Left kidney (tissue), 2 donors: ENCODE measurements around the gene SLC7A5. TPM values are rescaled to one million over a fixed set of nuclear protein-coding genes. Genes with fewer than 3 reads are reported as not detected.
"Not testable (repeated sequence)": the region's sequence is repeated elsewhere in the genome, so short reads cannot be mapped to it uniquely, and the experiment has no call there.

ENCODE experiments used
- DNase-seq: peaks from one replicate; pipeline ENCODE4 v3.0.0-alpha.2; 2013
- polyA plus RNA-seq: library from polyadenylated mRNA; unstranded; fragments of 120-200 nt; gene quantifications from one replicate; pipeline ENCODE4 v1.2.1, GENCODE V29; 2013; ENCODE audit not compliant: insufficient read length

Gene SLC7A5
- polyA plus RNA-seq, 1 donor, result 3.8 TPM

DNA sequence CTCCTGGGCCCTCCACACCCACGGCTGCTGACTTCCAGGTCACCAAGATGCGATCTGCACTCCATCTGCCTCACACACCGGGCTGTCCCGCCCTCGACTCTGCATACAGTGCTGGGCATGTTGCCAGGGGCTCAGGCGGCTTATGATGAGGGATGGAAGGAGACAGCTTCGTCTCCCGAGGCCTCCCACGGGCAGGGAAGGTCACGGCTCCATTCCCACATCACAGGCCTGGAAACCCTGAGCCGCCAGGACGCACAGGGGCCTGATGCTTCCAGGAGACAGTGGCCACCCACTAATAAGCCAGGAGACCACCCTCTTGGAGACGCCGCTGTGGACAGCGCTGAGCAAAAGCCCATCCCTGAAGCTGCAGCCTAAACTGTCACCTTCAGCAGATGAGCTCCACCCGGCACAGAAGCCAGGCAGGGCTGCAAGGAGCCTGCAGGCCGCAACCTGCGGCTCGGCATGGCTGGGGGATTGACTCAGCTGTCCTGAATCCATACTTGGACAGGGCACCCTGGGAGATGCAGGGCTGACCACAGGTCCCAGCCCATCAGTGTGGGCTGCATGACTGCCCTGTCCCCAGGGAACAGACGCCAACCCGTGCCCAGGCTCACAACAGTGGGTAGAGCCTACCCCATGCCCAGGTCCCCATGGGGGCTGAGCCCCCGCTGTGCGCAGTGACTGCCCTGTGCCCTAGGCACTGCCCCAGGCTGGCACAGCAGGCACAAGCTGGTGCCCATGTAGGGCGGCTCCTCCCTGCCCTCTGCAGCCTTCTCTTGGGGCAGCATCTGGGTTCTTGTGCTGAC lies 34.4 kb downstream of the SLC7A5 start:
- no peak for DNase-seq

DNA sequence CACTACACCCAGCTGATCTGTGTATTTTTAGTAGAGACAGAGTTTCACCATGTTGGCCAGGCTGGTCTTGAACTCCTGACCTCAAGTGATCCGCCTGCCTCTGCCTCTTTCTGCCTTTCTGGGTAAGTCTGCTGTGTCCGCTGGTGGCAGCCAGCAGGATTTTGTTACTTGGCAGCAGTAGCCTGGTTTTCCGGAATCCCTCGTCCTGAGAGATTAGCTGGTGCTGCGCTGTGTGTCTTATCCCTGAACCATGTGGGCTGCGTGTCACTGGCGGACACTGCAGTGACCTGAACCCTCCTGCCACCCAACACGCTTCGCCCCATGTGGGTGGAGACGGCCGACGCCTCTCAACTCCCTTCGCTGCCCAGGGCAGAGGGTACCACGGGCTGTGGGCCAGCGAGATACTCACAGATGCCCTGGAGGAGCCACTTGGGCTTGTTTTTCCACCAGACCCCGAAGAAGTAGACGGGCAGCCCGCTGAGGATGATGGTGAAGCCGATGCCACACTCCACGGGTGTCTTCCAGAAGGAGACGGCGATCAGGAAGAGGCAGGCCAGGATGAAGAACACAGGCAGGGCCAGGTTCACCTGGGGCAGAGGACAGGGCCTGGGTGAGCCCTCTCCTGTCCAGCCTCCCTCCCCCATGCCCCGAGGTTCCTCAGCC lies 35.2 kb downstream of the SLC7A5 start:
- no peak for DNase-seq

DNA sequence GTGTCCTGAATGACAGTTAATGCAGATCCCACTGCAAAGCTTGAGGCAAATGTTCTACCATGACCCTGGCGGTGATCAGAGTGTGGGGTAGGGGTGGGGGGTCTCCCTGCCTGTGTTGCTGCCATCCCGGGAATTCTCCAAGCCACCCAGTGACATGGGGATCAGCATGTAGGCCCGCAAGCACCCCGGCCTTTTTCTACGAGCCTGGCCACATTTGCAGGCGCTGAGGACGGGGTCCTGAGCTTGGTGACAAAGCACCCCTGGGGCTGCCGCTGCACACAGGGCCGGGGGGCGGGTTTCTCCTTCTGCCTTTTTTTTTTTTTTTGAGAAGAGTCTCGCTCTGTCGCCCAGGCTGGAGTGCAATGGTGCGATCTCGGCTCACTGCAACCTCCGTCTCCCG lies 35.8 kb downstream of the SLC7A5 start:
- DNase-seq, result no peak

DNA sequence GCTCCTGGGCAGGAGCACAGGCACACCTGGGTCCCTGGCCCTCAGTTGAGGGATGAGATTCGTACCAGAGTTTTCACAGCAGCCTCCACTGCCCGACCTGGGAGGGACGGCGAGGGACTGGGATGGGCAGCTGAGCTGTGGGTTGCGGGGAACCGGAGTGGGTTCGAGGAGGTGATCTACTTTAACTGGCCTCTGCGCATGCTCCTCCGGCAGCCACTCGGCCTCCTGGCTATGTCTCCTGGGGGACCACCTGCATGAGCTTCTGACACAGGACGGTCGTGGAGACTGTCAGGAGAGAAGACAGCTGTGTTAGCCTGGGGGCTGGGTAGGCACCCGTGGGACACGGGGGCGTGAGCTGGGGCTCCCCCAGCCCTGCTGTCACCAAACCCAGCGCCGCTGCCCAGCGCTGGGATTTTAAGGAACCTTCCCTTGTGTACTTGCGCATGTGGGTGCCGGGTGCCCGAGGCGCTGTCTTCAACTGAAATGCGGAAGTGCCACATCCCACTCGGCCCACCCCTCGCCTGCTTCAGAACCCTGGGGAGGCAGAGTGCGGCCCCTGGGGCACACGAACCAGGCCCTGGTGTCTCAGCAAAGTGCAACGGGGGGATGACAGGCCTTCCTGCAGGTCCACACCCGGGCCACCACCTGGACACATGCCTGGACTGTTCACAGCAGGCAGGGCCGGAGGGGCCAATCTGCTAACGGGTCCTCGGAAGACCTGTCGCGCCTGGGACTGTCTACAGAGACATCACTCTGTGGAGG lies 36.4 kb downstream of the SLC7A5 start:
- no peak for DNase-seq

DNA sequence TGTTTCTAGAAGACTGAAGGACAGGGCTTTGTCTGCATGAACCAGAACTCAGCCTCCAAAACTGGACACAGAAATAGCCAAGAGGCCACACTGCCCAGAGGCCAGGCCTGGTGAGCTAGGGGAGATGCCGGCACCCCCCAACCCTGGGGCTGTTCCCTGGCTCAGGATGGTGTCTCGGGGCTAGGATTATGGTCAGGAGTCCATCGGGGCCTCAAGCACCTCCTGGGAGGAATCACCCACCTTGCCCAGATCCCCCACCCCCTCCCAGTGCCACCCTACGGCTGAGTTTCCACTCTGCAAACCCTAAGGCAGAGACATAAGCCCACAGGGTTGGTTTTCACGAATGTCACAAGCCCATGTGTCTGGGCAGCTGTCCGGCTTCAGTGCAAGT lies 37.2 kb downstream of the SLC7A5 start:
- DNase-seq, result no peak

DNA sequence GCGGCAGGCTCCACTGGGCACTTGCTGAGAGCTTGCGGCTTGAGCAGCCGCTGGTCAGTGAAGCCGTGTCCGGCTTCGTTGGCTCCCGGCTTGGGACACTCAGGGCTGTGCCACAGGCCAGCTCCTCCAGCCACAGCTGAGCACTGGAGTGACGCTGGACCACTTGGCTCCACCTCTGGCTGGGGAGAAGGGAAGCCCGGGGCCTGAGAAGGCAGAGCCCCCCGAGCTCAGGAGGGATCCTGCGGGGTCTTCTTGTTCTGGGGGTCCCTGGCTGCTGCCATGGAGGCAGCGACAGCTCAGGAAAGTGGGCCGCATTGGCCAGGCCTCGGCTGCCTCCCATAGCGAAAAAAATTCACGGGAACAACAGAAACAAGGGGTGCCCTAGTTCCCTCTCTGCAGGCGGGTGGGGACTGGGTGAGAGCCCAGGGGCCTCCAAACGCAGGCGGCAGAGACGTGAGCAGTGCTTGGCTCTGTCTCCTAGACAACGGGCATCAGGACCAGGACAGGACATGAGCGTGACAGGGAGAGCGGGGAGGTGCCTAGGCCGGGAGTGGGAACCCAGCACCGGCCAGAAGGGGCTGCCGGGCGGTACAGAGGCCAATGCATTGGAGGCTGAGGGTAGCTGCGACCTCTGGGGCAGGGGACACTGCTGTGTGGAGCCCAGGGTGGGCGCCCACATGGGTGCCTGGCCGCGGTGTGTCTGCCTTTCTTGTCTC lies 37.7 kb downstream of the SLC7A5 start:
- no peak for DNase-seq

DNA sequence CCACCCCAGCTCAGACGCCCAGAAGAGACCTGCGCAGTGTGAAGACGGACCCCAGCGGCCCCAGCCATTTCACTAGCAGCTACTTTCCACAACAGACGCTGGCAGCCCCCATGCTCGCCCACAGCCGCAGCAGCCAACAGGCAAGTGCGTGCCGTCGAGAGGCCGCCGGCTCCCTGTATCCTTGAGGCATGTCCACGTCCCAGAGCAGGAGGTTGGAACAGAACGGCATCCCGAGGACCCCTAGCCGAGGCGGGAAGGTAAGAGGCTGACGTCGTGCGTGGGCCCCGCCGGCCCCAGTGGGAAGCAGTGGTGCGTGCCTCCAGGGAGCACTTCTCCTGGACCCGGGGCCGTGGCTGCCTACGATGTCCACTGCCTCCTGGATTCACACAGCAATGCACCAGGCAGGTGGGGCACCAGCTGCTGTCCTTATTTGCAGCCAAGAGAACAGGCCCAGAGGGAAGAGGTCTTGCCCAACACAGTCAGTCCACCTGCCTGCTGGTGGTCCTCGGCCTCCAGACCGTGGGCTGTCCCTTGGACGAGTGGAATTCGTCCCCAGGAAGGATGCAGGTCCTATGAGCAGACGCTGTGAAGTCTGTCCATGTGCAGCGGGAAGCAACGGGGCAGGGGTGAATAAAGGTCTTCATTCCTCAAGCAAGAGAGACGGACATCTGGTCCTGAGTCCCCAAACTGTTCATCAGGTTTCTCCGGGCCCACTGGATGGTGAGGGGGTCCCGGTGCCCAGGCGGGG lies 38.5 kb downstream of the SLC7A5 start:
- DNase-seq, result no peak

DNA sequence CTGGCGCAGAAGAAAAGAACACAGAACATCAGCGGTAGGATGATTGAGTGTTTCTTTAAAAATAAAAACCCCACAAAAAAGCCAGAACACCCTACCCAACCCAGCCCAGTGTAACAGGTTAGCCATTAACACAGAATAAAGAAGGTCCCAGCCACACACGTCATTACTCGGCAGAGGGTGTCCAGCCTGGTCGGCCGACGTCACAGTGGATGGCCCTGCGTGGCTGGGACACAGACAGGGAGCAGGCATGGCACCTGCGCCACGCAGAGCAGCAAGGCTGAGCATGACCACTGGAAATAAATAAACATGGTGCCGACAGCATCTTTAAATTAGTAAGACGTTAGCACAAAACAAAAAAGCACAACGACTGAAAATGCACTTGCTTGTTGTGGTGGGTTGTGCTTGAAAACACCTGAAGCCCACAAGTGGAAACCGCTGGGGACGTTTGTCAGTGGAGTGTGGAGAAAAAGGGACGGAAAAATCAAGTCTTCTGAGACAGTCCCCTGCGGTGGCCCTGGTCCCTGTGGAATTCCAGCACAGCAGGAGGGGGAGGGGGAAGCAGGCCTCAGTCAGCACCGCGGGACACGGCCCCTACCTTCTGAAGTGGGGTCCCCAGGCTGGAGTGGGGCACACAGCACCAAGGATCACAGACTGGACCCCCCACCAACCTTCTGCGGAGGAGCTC lies 39.2 kb downstream of the SLC7A5 start:
- DNase-seq, result no peak

DNA sequence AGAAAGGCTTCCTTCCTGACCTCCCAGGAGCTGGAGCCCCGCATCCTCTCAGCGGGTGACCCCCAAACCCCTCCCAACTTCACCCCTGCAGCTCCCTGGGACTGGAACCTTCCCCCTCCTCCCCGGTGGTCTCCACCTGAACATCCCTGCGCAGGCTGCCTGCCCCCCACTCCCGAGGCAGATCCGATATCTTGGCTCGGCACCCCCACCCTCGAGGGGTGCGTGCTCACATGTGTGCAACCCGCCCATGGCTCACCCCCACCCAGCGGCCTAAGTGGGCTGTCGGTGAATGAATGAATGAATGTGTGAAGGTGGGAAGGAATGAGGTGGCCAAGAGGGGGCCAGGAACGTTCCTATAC lies 39.7 kb downstream of the SLC7A5 start:
- DNase-seq, result no peak

DNA sequence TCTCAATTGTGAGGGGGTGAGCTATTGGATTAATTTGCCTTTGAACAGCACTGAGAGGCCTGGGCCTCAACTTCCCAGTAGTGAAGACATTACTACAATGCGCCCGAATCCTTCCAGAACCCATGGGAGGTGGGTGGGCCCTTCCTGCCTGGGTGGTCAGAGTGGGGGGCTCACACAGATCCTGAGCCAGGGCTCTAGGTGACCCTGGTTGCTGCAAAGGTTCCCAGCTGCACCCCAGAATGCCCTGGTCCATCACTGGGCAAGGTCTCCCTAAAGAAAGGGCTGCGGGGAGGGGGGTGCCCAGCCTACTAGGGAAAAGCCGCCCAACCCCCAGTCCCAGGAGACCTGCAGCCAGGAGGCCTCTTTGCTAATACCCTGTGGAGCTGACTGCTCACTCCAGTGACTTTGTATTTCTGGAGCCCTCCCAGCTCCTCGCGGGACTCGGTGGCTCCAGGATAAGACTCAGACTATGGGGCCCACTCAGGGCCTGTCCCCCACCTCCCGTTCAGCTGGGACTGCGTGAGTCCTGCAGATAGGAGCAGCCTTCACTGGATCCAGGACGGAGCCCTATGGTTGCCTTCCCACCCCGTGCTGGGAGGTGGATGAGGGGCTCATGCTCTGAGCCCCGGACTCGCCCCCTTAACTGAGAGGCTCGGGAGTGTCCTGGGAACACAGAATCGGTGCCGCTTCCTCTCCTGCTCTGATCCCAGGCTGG lies 40.2 kb downstream of the SLC7A5 start:
- no peak for DNase-seq

DNA sequence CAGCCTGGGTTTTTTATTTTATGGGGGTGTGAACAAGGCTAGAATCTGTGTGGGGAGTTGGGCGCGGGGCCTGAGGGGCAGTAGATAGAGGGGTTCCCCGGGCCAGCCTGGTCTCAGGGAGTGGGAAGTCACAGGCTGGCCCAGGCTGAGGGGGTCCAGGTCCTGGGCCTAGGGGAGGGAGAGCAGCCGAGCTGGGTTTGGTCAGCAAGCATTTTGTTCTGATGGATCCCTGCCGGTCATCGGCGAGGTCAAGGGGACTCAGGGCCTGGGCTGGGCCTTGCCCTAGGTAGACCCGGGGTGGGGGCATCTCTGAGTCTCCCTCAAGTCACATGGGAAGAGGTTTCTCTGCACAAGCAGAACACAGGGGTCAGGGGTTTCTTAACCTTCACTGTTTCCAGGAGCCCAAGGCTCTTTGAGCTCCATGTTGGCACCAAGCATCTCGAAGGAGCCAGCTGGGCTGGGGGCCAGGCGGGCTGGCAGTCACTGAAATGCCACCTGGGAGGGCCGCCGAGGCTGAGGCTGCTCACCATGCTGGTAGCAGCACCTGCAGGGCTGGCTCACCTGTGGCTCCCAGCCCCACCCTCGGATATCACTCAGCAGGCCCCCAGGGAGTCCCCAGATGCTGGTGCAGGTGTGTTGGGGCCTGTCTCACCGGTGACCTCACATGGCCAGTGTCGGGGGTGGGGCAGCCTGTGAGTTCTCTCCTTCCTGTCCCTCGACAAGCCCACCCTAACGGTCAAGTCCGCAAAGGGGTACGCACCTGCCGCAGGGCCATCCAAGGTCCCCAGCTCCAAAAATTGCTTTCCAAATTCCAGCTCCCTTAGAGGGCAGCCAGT lies 41.0 kb downstream of the SLC7A5 start:
- no peak for DNase-seq

DNA sequence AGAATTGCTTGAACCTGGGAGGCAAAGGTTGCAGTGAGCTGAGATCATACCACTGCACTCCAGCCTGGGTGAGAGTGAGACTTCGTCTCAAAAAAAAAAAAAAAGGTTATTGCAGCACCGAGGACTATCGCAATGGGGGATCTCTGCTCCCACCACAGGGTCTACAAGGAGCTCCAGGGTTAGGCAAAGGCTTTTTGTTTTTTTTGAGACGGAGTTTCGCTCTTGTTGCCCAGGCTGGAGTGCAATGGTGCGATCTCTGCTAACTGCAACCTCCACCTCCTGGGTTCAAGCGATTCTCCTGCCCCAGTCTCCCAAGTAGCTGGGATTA lies 41.8 kb downstream of the SLC7A5 start:
- not testable (repeated sequence) for DNase-seq

DNA sequence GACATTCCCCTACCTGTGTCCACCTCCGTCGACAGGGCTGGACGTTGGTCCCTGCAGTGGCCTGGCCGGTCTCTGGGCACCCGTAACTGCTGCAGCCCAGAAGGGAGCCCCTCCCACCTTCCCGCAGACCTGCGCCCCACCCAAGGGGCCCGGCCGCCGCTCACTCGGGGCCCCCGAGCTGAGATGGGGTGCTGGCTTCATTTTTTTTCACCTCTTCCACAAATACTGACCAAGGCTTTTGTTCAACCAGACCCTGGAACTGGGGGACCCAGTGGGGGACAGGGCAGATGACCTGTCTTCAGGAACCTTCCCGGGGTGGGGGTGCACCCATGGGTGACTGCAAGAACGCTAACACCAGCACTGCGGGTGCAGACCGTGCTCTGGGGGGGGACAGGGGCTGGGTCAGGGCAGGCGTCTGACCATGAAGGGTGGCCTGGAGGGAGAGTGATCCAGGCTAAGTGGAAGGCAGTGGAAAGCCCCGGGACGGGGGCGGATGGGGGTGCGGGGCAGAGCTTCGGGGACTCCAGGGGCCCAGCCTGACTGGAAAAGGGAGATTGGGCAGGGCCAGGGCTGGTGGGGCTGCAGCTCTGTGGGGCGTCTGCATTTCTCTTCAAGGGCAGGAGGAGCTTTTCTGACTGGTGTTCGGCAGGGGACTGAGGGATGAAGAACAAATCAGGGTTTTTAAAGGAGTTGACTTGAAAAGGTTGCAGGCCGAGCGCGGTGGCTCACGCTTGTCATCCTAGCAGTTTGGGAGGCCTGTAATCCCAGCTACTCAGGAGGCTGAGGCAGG lies 42.3 kb downstream of the SLC7A5 start:
- no peak for DNase-seq

DNA sequence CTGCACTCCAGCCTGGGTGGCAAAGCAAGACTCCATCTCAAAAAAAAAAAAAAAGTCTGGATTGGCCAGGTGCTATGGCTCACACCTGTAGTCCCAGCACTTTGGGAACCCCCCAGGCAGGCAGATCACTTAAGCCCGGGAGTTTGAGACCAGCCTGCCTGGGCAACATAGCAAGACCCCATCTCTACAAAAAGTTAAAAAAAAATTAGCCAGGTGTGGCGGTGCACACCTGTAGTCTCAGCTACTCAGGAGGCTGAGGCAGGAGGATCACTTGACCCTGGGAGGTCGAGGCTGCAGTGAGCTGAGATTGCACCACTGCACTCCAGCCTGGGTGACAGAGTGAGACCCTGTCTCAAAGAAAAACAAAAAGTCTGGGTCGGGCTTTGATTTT lies 42.9 kb downstream of the SLC7A5 start:
- DNase-seq, result not testable (repeated sequence)

DNA sequence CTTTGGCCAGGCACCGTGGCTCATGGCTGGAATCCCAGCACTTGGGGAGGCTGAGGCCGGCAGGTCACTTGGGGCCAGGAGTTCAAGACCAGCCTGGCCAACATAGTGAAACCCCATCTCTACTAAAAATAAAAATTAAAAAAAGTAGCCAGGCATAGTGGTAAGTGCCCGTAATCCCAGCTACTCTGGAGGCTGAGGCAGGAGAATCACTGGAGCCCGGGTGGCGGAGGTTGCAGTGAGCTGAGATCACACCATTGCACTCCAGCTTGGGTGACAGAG lies 43.5 kb downstream of the SLC7A5 start:
- DNase-seq, result not testable (repeated sequence)

DNA sequence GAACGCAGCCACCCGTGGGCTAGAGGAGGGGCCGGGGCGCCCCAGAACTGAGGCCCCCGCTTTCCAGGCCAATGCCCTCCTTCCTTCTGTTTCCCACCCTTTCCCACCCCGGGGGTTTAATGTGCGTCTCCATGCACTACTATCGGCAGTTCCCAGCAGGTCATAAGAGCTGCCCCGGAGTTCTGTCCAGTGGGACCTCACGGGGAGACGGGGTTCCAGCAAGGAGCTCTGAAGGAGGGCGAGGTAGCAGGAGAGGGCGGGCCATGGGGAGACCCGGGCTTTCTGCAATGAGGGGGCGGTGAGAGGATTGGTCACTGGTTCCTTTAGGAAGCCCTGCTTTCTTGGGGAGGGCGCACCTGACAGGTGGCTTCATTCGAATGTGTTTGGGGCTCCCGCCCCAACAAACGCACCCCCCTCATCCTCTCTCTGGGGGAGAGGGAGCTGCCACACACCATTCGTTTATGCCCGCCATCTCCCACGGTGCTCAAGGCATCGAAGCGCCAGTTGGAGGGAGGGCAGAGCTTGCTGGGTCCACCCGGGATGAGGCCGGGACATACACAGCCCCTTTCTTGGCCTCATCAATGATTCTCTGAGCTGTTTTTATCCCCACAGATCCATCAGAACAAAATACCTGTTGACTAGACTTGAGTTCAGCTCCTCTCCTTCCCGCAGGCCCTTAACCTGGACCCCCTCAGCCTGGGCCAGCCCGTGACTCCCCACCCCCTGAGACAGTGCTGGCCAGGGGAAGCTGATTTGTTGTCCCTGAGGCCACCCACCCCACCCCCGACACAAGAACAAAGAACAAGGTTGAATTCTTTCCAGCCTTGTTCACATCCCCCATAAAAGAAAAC lies 44.1 kb downstream of the SLC7A5 start:
- no peak for DNase-seq

DNA sequence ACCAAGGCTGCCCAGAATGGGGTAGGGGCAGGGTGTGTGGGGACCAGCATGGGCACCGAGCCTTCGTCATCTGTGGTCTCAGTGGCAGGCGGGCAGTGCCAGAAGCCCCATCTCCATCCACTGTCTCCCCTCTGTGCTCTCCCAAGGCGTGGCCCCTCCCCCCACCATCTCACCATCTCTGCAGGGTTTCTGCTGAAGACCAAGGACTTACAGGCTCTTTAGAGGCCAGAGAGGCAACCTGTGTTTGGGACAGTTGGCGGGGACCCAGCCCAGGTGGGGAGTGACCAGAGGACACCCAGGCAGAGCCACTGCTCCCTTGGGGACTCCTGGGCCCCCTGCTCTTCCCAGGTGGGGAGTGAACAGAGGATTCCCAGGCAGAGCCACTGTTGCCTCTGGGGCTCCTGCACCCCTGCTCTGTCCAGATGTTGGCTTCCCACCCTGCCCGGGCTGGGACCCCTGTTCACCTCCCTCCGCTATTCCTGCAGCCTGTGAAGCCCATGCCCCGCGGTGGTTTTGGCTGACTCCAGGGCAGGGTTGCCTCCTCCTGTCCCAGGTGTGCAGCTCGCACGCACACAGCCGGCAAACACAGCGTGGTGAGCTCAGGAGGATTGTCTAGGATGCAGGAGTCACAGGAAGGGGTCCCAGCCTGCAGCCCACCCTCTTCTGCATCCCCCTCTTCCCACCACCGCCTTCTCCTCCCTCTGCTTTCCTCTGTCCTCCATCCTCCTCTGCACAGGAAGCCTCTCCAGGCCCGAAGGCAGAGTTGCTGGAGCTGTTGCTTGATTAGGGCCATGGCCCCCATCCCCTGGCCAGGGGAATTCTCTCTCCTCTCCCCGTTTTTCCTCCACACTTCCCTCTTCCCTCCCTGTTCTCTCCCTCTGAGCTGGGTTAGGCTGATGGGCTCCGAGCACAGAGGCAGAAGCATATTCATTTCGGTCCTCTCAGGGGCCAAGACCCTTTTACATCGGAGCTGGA lies 45.0 kb downstream of the SLC7A5 start:
- no peak for DNase-seq
